HG03139 (cell line): Measurements from ENCODE around the gene RNF157.
A peak's percentile ranks its signal among the peaks of the same experiment; 100 is the strongest.
"Not testable (repeated sequence)": the region's sequence is repeated elsewhere in the genome, so short reads cannot be mapped to it uniquely, and the experiment has no call there.

Experiments
- ATAC-seq: cut with Tn5 transposase; IDR thresholded peaks from one replicate; pipeline ENCODE4 v1.9.1; 2021; ENCODE audit not compliant: unreplicated experiment

Gene RNF157

GRCh38 chr17:76270770-76271668 is 30.7 kb upstream of the RNF157 start:
- ATAC-seq: peak; percentile 2

DNA sequence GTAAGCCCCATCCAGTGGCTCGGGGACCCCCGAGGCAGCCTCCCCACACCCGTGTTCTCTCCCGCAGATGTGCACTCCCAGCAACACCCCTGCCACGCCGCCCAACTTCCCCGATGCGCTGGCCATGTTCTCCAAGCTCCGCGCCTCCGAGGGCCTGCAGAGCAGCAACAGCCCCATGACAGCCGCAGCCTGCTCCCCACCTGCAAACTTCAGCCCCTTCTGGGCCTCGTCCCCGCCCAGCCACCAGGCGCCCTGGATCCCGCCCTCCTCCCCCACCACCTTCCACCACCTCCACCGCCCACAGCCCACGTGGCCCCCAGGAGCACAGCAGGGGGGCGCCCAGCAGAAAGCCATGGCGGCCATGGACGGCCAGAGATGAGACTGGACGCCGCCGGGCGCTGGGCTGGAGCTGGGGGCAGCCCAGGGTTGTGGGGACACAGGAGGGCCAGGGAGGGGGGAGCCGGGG is 29.9 kb upstream of the RNF157 start:
- no peak for ATAC-seq

- ATAC-seq: no peak
These were observed 29.0 kb upstream of the RNF157 start for GRCh38 chr17:76268991-76269981.

DNA sequence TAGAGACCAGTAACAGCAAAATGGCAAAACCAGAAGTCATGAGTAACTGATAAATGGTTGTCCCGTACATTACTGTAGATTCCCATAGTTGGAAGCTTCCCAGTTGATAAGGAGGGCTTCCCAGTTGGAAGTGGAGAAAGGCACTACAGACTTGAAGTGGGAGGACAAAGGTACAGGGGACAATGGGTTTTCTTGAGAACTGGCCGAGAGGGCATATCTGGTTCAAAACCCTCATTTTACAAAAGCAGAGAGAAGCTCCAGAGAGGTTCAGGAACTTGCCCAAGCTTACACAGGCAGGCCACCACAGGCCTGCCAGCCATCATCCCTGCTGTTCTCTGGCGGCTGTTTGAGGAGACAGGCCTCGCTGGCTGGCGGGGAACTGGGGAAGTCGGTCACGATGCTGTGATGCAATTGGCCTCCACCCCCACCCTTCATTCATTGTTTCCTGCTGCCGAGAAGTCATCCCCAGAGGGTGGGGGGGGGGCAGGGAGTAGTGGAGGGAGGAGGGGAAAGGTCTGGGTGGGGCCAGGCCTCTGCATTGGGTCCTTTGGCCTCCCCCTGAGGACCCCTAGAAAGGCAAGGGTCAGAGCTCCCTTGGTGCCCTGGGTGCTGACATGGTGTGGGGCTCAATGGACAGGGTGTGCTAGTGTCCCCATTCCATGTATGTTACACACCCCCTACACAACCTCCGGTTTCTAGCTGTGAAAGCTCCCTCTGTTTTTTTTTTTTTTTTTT is 27.9 kb upstream of the RNF157 start:
- no peak for ATAC-seq

DNA sequence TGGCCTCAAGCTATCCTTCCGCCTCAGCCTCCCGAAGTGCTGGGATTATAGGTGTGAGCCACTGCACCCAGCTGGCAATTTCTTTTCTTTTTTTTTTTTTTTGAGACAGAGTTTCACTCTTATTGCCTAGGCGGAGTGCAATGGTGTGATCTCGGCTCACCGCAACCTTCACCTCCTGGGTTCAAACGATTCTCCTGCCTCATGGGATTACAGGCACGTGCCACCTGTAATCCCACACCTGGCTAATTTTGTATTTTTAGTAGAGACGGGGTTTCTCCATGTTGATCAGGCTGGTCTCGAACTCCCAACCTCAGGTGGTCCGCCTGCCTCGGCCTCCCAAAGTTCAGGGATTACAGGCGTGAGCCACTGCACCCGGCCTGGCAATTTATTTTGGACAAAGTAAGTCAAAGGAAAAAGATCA is 27.3 kb upstream of the RNF157 start:
- not testable (repeated sequence) for ATAC-seq

GRCh38 chr17:76267051-76267576 is 26.8 kb upstream of the RNF157 start:
- no peak for ATAC-seq

GRCh38 chr17:76266244-76266938 is 26.1 kb upstream of the RNF157 start:
- ATAC-seq: no peak

GRCh38 chr17:76265624-76266243 is 25.4 kb upstream of the RNF157 start:
- ATAC-seq: no peak

- peak; percentile 73 for ATAC-seq
These were observed 24.7 kb upstream of the RNF157 start, which contains the start of gene UBALD2 for GRCh38 chr17:76264755-76265623. Gene UBALD2, plus strand, starts transcription at chr17:76265348. Its CDS starts 158 bp downstream, at chr17:76265506.

- no peak for ATAC-seq
These were observed 24.1 kb upstream of the RNF157 start for GRCh38 chr17:76264425-76264754.

GRCh38 chr17:76263896-76264295 is 23.6 kb upstream of the RNF157 start:
- ATAC-seq: no peak

DNA sequence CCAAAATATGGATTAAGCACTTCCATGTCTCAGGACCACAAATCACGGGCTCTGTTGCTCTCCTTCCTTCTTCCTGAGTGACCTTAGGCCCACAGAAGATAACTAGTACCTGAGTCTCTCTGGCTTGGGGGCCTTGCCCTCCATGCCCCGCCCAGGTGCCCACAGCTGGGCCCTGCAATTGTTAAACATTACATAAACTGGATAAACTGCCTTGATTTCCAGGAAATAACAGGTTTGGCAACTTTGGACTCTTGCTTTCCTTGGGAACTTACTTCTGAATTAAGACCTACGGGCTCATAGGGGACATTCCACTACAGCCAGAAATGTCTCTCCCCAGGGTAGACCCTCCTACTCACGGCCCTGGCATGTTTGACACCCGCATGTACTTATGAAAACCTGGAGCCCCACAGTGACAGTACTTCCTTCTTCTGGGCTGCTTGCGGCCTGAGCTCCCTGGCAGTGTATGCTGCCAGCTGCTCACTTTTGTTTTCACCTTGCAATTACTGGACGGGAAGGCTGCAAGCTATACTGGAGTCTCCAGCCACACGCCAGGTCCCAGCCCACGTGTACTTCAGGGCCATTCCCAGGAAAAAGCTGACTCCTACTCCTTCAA is 22.5 kb upstream of the RNF157 start:
- ATAC-seq: no peak

DNA sequence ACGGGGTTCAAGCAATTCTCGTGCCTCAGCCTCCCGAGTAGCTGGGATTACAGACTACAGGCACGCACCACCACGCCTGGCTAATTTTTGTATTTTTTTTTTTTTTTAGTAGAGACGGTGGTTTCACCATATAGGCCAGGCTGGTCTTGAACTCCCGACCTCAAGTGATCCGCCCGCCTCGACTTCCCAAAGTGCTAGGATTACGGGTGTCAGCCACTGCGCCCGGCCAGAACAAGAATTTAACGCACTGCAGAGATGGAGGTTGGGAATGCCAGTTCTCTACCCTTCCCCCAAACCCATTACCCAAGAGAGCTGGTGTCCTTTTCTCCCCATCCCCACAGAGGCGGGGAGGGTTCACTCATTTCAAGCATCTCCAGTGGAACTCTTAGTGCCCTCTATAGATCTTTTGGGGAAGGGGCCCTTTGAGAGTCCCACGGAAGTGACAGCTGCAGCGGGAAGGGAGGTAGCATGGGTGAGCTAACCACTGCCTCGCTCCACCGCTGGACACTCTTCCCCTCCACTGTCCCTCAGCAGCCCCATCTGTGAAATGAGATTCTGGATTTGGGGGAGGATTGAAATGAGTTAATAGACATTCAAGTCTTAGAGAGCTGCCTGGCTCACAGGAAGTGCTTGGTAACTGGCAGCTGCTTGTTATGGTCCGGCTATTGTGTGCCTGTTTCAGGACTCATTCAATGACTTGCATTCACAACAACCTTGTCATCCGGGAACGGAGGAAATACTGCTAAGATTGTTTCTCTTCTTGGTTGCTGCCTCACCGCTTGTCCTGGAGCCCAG is 21.3 kb upstream of the RNF157 start:
- ATAC-seq: no peak

GRCh38 chr17:76260669-76261068 is 20.4 kb upstream of the RNF157 start:
- ATAC-seq: no peak

DNA sequence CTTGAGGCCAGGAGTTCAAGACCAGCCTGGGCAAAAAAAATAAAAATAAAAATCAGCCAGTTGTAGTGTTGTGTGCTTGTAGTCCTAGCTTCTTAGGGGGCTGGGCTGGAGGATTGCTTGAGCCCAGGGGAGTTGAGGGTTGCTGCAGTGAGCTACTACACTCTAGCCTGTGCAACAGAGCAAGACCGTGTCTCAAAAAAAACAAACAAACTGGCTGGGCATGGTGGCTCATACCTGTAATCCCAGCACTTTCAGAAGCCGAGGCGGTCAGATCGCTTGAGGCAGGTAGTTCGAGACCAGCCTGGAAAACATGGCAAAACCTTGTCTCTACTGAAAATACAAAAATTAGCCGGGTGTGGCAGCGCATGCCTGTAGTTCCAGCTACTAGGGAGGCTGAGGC is 19.9 kb upstream of the RNF157 start:
- no peak for ATAC-seq

DNA sequence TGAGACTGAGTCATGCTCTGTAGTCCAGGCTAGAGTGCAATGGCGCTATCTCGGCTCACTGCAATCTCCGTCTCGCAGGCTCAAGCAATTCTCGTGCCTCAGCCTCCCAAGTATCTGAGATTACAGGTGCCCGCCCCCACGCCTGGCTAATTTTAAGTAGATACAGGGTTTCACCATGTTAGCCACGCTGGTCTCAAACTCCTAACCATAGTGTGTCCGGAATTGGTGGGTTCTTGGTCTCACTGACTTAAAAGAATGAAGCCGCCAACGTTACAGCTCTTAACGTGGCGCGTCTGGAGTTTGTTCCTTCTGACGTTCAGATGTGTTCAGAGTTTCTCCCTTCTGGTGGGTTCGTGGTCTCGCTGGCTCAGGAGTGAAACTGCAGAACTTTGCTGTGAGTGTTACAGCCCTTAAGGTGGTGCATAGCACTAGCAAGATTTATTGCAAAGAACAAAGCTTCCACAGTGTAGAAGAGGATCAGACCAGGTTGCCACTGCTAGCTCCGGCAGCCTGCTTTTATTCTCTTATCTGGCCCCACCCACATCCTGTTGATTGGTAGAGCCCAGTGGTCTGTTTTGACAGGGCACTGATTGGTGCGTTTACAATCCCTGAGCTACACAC is 16.2 kb upstream of the RNF157 start:
- not testable (repeated sequence) for ATAC-seq
